ENCODE data around the gene KIF2A. TPM values are rescaled to one million over a fixed set of nuclear protein-coding genes. Genes with fewer than 3 reads are reported as not detected.

Gene KIF2A
- total RNA-seq, 1 donor from 2014 or later, result 96.2 TPM

DNA sequence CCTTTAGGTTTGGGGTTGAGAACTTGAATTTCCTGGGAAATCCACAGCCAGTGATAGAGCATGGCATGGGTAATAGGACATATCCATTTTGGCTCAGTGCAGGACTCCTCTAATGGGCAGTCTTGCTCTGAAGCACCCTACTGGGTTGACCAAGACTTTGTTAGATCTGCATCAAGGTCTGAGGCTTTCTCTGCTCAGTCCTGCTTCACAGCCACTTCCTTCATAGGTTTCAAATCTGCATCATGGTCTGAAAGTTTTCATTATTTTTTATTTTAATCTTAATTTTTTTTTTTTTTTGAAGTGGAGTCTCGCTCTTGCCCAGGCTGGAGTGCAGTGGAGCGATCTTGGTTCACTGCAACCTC lies 36.5 kb downstream of the KIF2A start:
- Mint-ChIP-seq H3K4me3 (no peak overlapping the region), H3K9me3 (peaks cover 3% of the 10 kb centered on the region), H3K27ac (ENCODE audit: unreplicated experiment) (no peak overlapping the region), H3K36me3 (ENCODE audit: low read depth) (peaks cover 3% of the 10 kb centered on the region), H3K27me3 (ENCODE audit: low read depth) (no peaks in the 10 kb centered on the region), H3K4me1 (no peaks in the 10 kb centered on the region)
- TF ChIP-seq, protein P1, sequence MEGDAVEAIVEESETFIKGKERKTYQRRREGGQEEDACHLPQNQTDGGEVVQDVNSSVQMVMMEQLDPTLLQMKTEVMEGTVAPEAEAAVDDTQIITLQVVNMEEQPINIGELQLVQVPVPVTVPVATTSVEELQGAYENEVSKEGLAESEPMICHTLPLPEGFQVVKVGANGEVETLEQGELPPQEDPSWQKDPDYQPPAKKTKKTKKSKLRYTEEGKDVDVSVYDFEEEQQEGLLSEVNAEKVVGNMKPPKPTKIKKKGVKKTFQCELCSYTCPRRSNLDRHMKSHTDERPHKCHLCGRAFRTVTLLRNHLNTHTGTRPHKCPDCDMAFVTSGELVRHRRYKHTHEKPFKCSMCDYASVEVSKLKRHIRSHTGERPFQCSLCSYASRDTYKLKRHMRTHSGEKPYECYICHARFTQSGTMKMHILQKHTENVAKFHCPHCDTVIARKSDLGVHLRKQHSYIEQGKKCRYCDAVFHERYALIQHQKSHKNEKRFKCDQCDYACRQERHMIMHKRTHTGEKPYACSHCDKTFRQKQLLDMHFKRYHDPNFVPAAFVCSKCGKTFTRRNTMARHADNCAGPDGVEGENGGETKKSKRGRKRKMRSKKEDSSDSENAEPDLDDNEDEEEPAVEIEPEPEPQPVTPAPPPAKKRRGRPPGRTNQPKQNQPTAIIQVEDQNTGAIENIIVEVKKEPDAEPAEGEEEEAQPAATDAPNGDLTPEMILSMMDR (conservative IDR thresholded peaks at IDR 0.05), result no peak
- DNase-seq (ENCODE audit: low read depth, low spot score), result no peak

- Mint-ChIP-seq H3K4me3 (no peak overlapping the region), H3K36me3 (ENCODE audit: low read depth) (peaks cover 3% of the 10 kb centered on the region), H3K27me3 (ENCODE audit: low read depth) (no peaks in the 10 kb centered on the region), H3K27ac (ENCODE audit: unreplicated experiment) (no peak overlapping the region), H3K4me1 (no peaks in the 10 kb centered on the region), H3K9me3 (peaks cover 3% of the 10 kb centered on the region)
- no peak for DNase-seq (ENCODE audit: low read depth, low spot score)
- TF ChIP-seq, protein P1 (conservative IDR thresholded peaks at IDR 0.05), result no peak
Observed at GRCh38 chr5:62343428-62343827, 37.4 kb downstream of the KIF2A start.

- Mint-ChIP-seq H3K27me3 (ENCODE audit: low read depth) (no peaks in the 10 kb centered on the region), H3K9me3 (no peaks in the 10 kb centered on the region), H3K4me3 (no peak overlapping the region), H3K27ac (ENCODE audit: unreplicated experiment) (no peak overlapping the region), H3K4me1 (no peaks in the 10 kb centered on the region), H3K36me3 (ENCODE audit: low read depth) (no peaks in the 10 kb centered on the region)
- TF ChIP-seq, protein P1 (conservative IDR thresholded peaks at IDR 0.05), result no peak
- no peak for DNase-seq (ENCODE audit: low read depth, low spot score)
Observed at GRCh38 chr5:62346748-62347147, 40.7 kb downstream of the KIF2A start.

GRCh38 chr5:62347928-62348327 lies 41.9 kb downstream of the KIF2A start:
- no peak overlapping the region for H3K27ac Mint-ChIP-seq (ENCODE audit: unreplicated experiment)
- TF ChIP-seq, protein P1 (conservative IDR thresholded peaks at IDR 0.05), result no peak
- H3K4me3 Mint-ChIP-seq, result no peak overlapping the region
- no peaks in the 10 kb centered on the region for H3K27me3 Mint-ChIP-seq (ENCODE audit: low read depth)
- no peaks in the 10 kb centered on the region for H3K4me1 Mint-ChIP-seq
- no peaks in the 10 kb centered on the region for H3K36me3 Mint-ChIP-seq (ENCODE audit: low read depth)
- no peak for DNase-seq (ENCODE audit: low read depth, low spot score)
- no peaks in the 10 kb centered on the region for H3K9me3 Mint-ChIP-seq

GRCh38 chr5:62348723-62349481 lies 42.9 kb downstream of the KIF2A start:
- Mint-ChIP-seq H3K27me3 (ENCODE audit: low read depth) (no peaks in the 10 kb centered on the region), H3K27ac (ENCODE audit: unreplicated experiment) (no peak overlapping the region), H3K36me3 (ENCODE audit: low read depth) (no peaks in the 10 kb centered on the region), H3K9me3 (no peaks in the 10 kb centered on the region), H3K4me1 (no peaks in the 10 kb centered on the region), H3K4me3 (no peak overlapping the region)
- no peak for DNase-seq (ENCODE audit: low read depth, low spot score)
- TF ChIP-seq, protein P1 (conservative IDR thresholded peaks at IDR 0.05), result no peak
